Neuronal stem cell (in vitro differentiated cells): ENCODE measurements around the gene ALDH7A1.
A peak's percentile ranks its signal among the peaks of the same experiment; 100 is the strongest.

Experiments
- DNase-seq: peaks from one replicate; pipeline ENCODE4 v3.0.0-alpha.2; 2013; ENCODE audit warnings: low spot score
- H2AFZ ChIP-seq: one replicate; pipeline ENCODE4 v1.6.1; 2013; ENCODE audit warnings: mild to moderate bottlenecking, low read length, inconsistent platforms
- H2AK5ac ChIP-seq: 2 replicates; pipeline ENCODE4 v1.6.1; 2013; ENCODE audit warnings: low read depth, mild to moderate bottlenecking, inconsistent platforms, low read length, moderate library complexity, mixed read lengths
- H2BK120ac ChIP-seq: 2 replicates; pipeline ENCODE4 v1.6.1; 2013; ENCODE audit warnings: low read depth, mild to moderate bottlenecking, inconsistent platforms, low read length, moderate library complexity, mixed read lengths
- H2BK12ac ChIP-seq: one replicate; pipeline ENCODE4 v1.6.1; 2013; ENCODE audit warnings: low read length, inconsistent platforms
- H2BK15ac ChIP-seq: 2 replicates; pipeline ENCODE4 v1.6.1; 2013; ENCODE audit warnings: mild to moderate bottlenecking, low read length, inconsistent platforms, mixed read lengths
- H2BK5ac ChIP-seq: one replicate; pipeline ENCODE4 v1.6.1; 2013; ENCODE audit warnings: inconsistent platforms, mild to moderate bottlenecking, low read length, moderate library complexity
- H3K14ac ChIP-seq: one replicate; pipeline ENCODE4 v1.6.1; 2013; ENCODE audit warnings: low read length, inconsistent platforms
- H3K18ac ChIP-seq: 2 replicates; pipeline ENCODE4 v1.6.1; 2013; ENCODE audit warnings: low read length, inconsistent platforms
- H3K23ac ChIP-seq: 2 replicates; pipeline ENCODE4 v1.6.1; 2013; ENCODE audit warnings: low read depth, mild to moderate bottlenecking, mixed read lengths, low read length, inconsistent platforms; ENCODE audit not compliant: poor library complexity
- H3K27ac ChIP-seq: replicated peaks from 3 replicates; pipeline ENCODE4 v1.5.1; 2013; ENCODE audit warnings: low read length, inconsistent platforms
- H3K27me3 ChIP-seq, 3 experiments: 2 replicates each; pipeline ENCODE4 v1.6.1; 2013; ENCODE audit warnings: low read length in 3 of 3, mild to moderate bottlenecking in 2 of 3, inconsistent platforms in 1 of 3, low read depth in 1 of 3, mixed read lengths in 1 of 3, moderate library complexity in 1 of 3; ENCODE audit not compliant: control insufficient read depth in 3 of 3, insufficient read depth in 3 of 3
- H3K36me3 ChIP-seq, 2 donors: replicated peaks in 1 of 2; 2 replicates each; pipeline ENCODE4 v1.6.1; 2013; ENCODE audit warnings: low read length in 2 of 2; ENCODE audit not compliant: control insufficient read depth in 2 of 2, insufficient read depth in 2 of 2
- H3K4ac ChIP-seq: 2 replicates; pipeline ENCODE4 v1.6.1; 2013; ENCODE audit warnings: inconsistent platforms, mild to moderate bottlenecking, low read length, moderate library complexity
- H3K4me1 ChIP-seq, 2 donors: 1 replicate in 1 of 2; 2 replicates in 1 of 2; pipeline ENCODE4 v1.6.1; 2013; ENCODE audit warnings: low read length in 2 of 2, low read depth in 1 of 2; ENCODE audit not compliant: control insufficient read depth in 2 of 2, insufficient read depth in 1 of 2
- H3K4me2 ChIP-seq: one replicate; pipeline ENCODE4 v1.6.1; 2013; ENCODE audit warnings: mild to moderate bottlenecking, low read length, inconsistent platforms; ENCODE audit not compliant: insufficient read depth, poor library complexity, severe bottlenecking
- H3K4me3 ChIP-seq, 2 donors: 2 replicates each; pipeline ENCODE4 v1.5.1; 2013; ENCODE audit warnings: low read length in 2 of 2, mild to moderate bottlenecking in 2 of 2, inconsistent platforms in 1 of 2, moderate library complexity in 1 of 2
- H3K79me1 ChIP-seq: one replicate; pipeline ENCODE4 v1.6.1; 2013; ENCODE audit warnings: low read depth, mild to moderate bottlenecking, inconsistent platforms, low read length, moderate library complexity
- H3K9ac ChIP-seq: one replicate; pipeline ENCODE4 v1.6.1; 2013; ENCODE audit warnings: mild to moderate bottlenecking, low read depth, low read length, inconsistent platforms; ENCODE audit not compliant: poor library complexity
- H3K9me3 ChIP-seq, 2 donors: replicated peaks in 1 of 2; 2 replicates each; pipeline versions ENCODE3 to v1.6.1; 2013; ENCODE audit warnings: low read length in 2 of 2, mild to moderate bottlenecking in 2 of 2, inconsistent platforms in 1 of 2, low read depth in 1 of 2, mixed read lengths in 1 of 2, moderate library complexity in 1 of 2; ENCODE audit not compliant: control insufficient read depth in 2 of 2, insufficient read depth in 1 of 2
- H4K8ac ChIP-seq: one replicate; pipeline ENCODE4 v1.6.1; 2013; ENCODE audit warnings: low read depth, mild to moderate bottlenecking, inconsistent platforms, low read length, moderate library complexity
- H4K91ac ChIP-seq: one replicate; pipeline ENCODE4 v1.6.1; 2013; ENCODE audit warnings: low read length, low read depth, mild to moderate bottlenecking, inconsistent platforms; ENCODE audit not compliant: poor library complexity
- WGBS, 2 donors: extraction: QIAGEN DNeasy Blood & Tissue Kit; methylation state at CpG; one replicate each; pipeline ENCODE4 v1.1.7; 2013; ENCODE audit warnings: missing lambda C conversion rate in 2 of 2, mixed read lengths in 1 of 2; ENCODE audit not compliant: insufficient read length in 2 of 2, insufficient replicate concordance in 1 of 2; ENCODE audit errors: extremely low coverage in 2 of 2; 5-methylcytosine and 5-hydroxymethylcytosine counted together

Gene ALDH7A1

DNA sequence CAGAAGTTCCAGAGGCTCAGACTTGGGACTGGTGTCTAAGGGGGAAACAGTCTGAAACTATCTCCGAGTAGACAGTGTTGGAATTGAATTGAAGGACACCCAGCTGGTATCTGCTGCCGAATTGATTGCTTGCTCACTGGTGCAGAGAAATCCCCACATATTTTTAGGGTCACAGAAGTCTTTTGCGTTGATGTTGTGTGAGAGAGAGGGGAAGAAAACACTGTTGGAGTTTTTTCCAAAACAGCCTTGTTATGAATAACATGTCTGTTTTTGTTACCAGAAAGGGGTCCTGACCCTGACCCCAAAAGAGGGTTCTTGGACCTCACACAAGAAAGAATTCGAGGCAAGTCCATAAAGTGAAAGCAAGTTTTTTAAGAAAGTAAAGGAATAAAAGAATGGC lies 81.3 kb downstream of the ALDH7A1 start:
- H3K4me2 ChIP-seq, result no peak overlapping the region
- no peak overlapping the region for H2BK15ac ChIP-seq
- no peak overlapping the region for H2BK12ac ChIP-seq
- no peak overlapping the region for H4K8ac ChIP-seq
- H3K14ac ChIP-seq, result no peak overlapping the region
- H3K27ac ChIP-seq, result no peak overlapping the region
- H3K18ac ChIP-seq, result no peak overlapping the region
- no peaks in the 10 kb centered on the region for H3K79me1 ChIP-seq
- no CpG with 5 or more reads among the region's 4 CpGs for WGBS, 2 donors
- H2AFZ ChIP-seq, result peak overlapping the region; percentile 70
- no peak for DNase-seq
- H2BK5ac ChIP-seq, result no peak overlapping the region
- no peaks in the 10 kb centered on the region for H3K36me3 ChIP-seq
- no peak overlapping the region for H2AK5ac ChIP-seq
- H3K9me3 ChIP-seq, result peaks cover 0 to 2% of the 10 kb centered on the region in 2 donors
- H2BK120ac ChIP-seq, result no peak overlapping the region
- H3K4me1 ChIP-seq, result peaks cover 0 to 36% of the 10 kb centered on the region in 2 donors
- H3K4me3 ChIP-seq, result no peak overlapping the region
- no peaks in the 10 kb centered on the region for H3K27me3 ChIP-seq
- H3K23ac ChIP-seq, result no peak overlapping the region
- H3K4ac ChIP-seq, result no peak overlapping the region
- H3K9ac ChIP-seq, result no peak overlapping the region
- no peak overlapping the region for H4K91ac ChIP-seq

GRCh38 chr5:126513302-126513701 lies 81.7 kb downstream of the ALDH7A1 start:
- Histone ChIP-seq H4K91ac (no peak overlapping the region), H3K4me1 (peaks cover 0 to 37% of the 10 kb centered on the region in 2 donors), H3K4me2 (no peak overlapping the region), H3K79me1 (no peaks in the 10 kb centered on the region), H3K9ac (no peak overlapping the region), H4K8ac (no peak overlapping the region), H3K36me3 (no peaks in the 10 kb centered on the region), H3K4me3 (no peak overlapping the region), H2AFZ (peak overlapping the region; percentile 70), H2BK5ac (no peak overlapping the region), H3K9me3 (peaks cover 0 to 2% of the 10 kb centered on the region in 2 donors), H3K27ac (no peak overlapping the region), H2BK12ac (no peak overlapping the region), H3K14ac (no peak overlapping the region), H3K27me3 (no peaks in the 10 kb centered on the region), H2BK120ac (no peak overlapping the region), H3K18ac (no peak overlapping the region), H2AK5ac (no peak overlapping the region), H3K4ac (no peak overlapping the region), H2BK15ac (no peak overlapping the region), H3K23ac (no peak overlapping the region)
- no CpG with 5 or more reads among the region's 2 CpGs for WGBS, 2 donors
- no peak for DNase-seq

GRCh38 chr5:126512451-126512850 lies 82.6 kb downstream of the ALDH7A1 start:
- no peak overlapping the region for H3K9ac ChIP-seq
- H2AFZ ChIP-seq, result peak overlapping the region; percentile 70
- no peak overlapping the region for H2BK15ac ChIP-seq
- no peaks in the 10 kb centered on the region for H3K79me1 ChIP-seq
- H2AK5ac ChIP-seq, result no peak overlapping the region
- WGBS, 2 donors, result no CpG with 5 or more reads among the region's 3 CpGs
- H2BK12ac ChIP-seq, result no peak overlapping the region
- H3K4me1 ChIP-seq, result peaks cover 0 to 37% of the 10 kb centered on the region in 2 donors
- H2BK5ac ChIP-seq, result no peak overlapping the region
- no peak overlapping the region for H3K23ac ChIP-seq
- no peak overlapping the region for H3K18ac ChIP-seq
- no peak overlapping the region for H3K4me3 ChIP-seq
- no peak for DNase-seq
- H3K27ac ChIP-seq, result no peak overlapping the region
- no peak overlapping the region for H3K4me2 ChIP-seq
- no peak overlapping the region for H3K14ac ChIP-seq
- H3K4ac ChIP-seq, result no peak overlapping the region
- H2BK120ac ChIP-seq, result no peak overlapping the region
- peaks cover 0 to 2% of the 10 kb centered on the region in 2 donors for H3K9me3 ChIP-seq
- no peak overlapping the region for H4K8ac ChIP-seq
- H3K27me3 ChIP-seq, result no peaks in the 10 kb centered on the region
- no peaks in the 10 kb centered on the region for H3K36me3 ChIP-seq
- H4K91ac ChIP-seq, result no peak overlapping the region

DNA sequence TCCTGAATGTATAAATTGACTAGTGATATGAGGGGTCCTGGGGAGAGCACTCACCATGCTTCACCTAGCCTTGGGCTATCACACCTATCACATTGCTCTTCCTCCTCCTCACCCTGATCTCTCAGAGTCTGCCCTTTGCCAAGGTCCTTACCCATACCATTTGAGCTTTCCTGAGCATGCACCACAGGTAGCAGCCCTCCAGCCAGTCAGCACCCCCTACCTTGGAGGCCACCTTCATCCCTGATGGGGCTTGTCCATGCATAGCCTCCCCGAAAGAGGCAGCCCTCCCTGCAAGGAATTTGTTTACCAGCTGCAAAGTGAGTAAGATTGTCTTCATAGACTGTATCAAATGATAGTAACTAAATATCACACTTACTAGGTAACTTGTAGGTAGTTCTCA lies 83.1 kb downstream of the ALDH7A1 start:
- no peak for DNase-seq
- H2AFZ ChIP-seq, result no peak overlapping the region

More for the DNA sequence above, 83.1 kb downstream of the ALDH7A1 start:
- H2BK12ac ChIP-seq, result no peak overlapping the region
- H3K4me2 ChIP-seq, result no peak overlapping the region
- no peak overlapping the region for H3K9ac ChIP-seq
- H2BK5ac ChIP-seq, result no peak overlapping the region
- H3K14ac ChIP-seq, result no peak overlapping the region
- H3K9me3 ChIP-seq, result peaks cover 0 to 2% of the 10 kb centered on the region in 2 donors
- H2BK15ac ChIP-seq, result no peak overlapping the region
- H2AK5ac ChIP-seq, result no peak overlapping the region
- no peaks in the 10 kb centered on the region for H3K36me3 ChIP-seq
- no peaks in the 10 kb centered on the region for H3K79me1 ChIP-seq
- WGBS, 2 donors, result no CpG with 5 or more reads among the region's 1 CpG
- H3K4ac ChIP-seq, result no peak overlapping the region
- H4K8ac ChIP-seq, result no peak overlapping the region
- H3K4me3 ChIP-seq, result no peak overlapping the region
- peak overlapping the region; percentile 57 for H3K23ac ChIP-seq
- no peaks in the 10 kb centered on the region for H3K27me3 ChIP-seq
- no peak overlapping the region for H3K27ac ChIP-seq
- peaks cover 0 to 37% of the 10 kb centered on the region in 2 donors for H3K4me1 ChIP-seq
- H3K18ac ChIP-seq, result no peak overlapping the region
- H2BK120ac ChIP-seq, result no peak overlapping the region
- no peak overlapping the region for H4K91ac ChIP-seq
